Bronchial epithelial cell (primary cell): ENCODE results near the gene GOLGA6L2. TPM values are rescaled to one million over a fixed set of nuclear protein-coding genes. Genes with fewer than 3 reads are reported as not detected.

Source experiments
- DNase-seq: peaks from one replicate; pipeline ENCODE4 v3.0.0-alpha.2; 2010; ENCODE audit warnings: low read depth
- FAIRE-seq: peaks from 2 replicates; lab custom pipeline; 2011; peaks lifted over from hg19 to GRCh38; lab: Jason Lieb, UNC
- H3K27me3 ChIP-seq: 2 replicates; pipeline ENCODE4 v1.5.1; 2011; ENCODE audit warnings: low read length; ENCODE audit not compliant: control insufficient read depth, insufficient read depth
- H3K36me3 ChIP-seq: 2 replicates; pipeline ENCODE4 v1.5.1; 2011; ENCODE audit warnings: low read length; ENCODE audit not compliant: control insufficient read depth, insufficient read depth
- H3K4me3 ChIP-seq: 2 replicates; pipeline ENCODE4 v1.5.1; 2011; ENCODE audit warnings: mild to moderate bottlenecking, low read depth, low read length, control low read depth
- CTCF ChIP-seq: IDR thresholded peaks from 2 replicates; pipeline ENCODE4 v1.5.1; 2011; ENCODE audit warnings: mild to moderate bottlenecking, moderate library complexity, low read length, control low read depth, inconsistent platforms; ENCODE audit not compliant: insufficient read depth, severe bottlenecking
- total RNA-seq: library from RNA; depleted of rRNA; stranded (reverse); fragments of >200 nt; gene quantifications from 2 replicates; pipeline ENCODE4 v1.2.1, GENCODE V29; 2014

GOLGA6L2 gene
- total RNA-seq, 1 donor from 2014 or later, result not detected

GRCh38 chr15:23444269-23444668, 2.8 kb downstream of the GOLGA6L2 start:
- FAIRE-seq (no peak), DNase-seq (no peak)
- Histone ChIP-seq H3K36me3 (no peaks in the 10 kb centered on the region), H3K27me3 (no peaks in the 10 kb centered on the region), H3K4me3 (no peak overlapping the region)
- TF ChIP-seq CTCF, result no peak

- DNase-seq, result no peak
- no peak for TF ChIP-seq CTCF
- no peaks in the 10 kb centered on the region for H3K36me3 ChIP-seq
- FAIRE-seq, result no peak
- no peaks in the 10 kb centered on the region for H3K27me3 ChIP-seq
- no peak overlapping the region for H3K4me3 ChIP-seq
Observed at GRCh38 chr15:23441204-23441603, 5.8 kb downstream of the GOLGA6L2 start.

GRCh38 chr15:23440596-23440995, 6.4 kb downstream of the GOLGA6L2 start:
- DNase-seq (no peak), FAIRE-seq (no peak)
- TF ChIP-seq CTCF, result no peak
- no peaks in the 10 kb centered on the region for H3K27me3 ChIP-seq
- H3K4me3 ChIP-seq, result no peak overlapping the region
- H3K36me3 ChIP-seq, result no peaks in the 10 kb centered on the region

GRCh38 chr15:23439513-23439912, 7.5 kb downstream of the GOLGA6L2 start:
- TF ChIP-seq CTCF, result no peak
- FAIRE-seq (no peak), DNase-seq (no peak)
- Histone ChIP-seq H3K27me3 (no peaks in the 10 kb centered on the region), H3K4me3 (no peak overlapping the region), H3K36me3 (no peaks in the 10 kb centered on the region)

- Histone ChIP-seq H3K4me3 (no peak overlapping the region), H3K27me3 (no peaks in the 10 kb centered on the region), H3K36me3 (no peaks in the 10 kb centered on the region)
- DNase-seq, result no peak
- no peak for FAIRE-seq
- TF ChIP-seq CTCF, result no peak
Observed at GRCh38 chr15:23438816-23439466, 8.1 kb downstream of the GOLGA6L2 start.

- TF ChIP-seq CTCF, result no peak
- DNase-seq, result no peak
- H3K36me3 ChIP-seq, result no peaks in the 10 kb centered on the region
- no peaks in the 10 kb centered on the region for H3K27me3 ChIP-seq
- H3K4me3 ChIP-seq, result no peak overlapping the region
- no peak for FAIRE-seq
Observed at GRCh38 chr15:23437673-23438072, 9.4 kb downstream of the GOLGA6L2 start.
